Measurements from ENCODE around the gene NTM. TPM values are rescaled to one million over a fixed set of nuclear protein-coding genes. Genes with fewer than 3 reads are reported as not detected.

NTM gene
- polyA plus RNA-seq, 1 experiment, result 33.6 TPM

- H3K27me3 ChIP-seq (ENCODE audit: control insufficient read depth, insufficient read depth, low read length), result no peaks in the 10 kb centered on the region
- no peaks in the 10 kb centered on the region for H3K36me3 ChIP-seq (ENCODE audit: control insufficient read depth, insufficient read depth, low read length)
- H3K4me3 ChIP-seq (ENCODE audit: low read depth, low read length), result no peak overlapping the region
- POLR2A ChIA-PET, result no interaction called here
- TF ChIP-seq, protein P1, sequence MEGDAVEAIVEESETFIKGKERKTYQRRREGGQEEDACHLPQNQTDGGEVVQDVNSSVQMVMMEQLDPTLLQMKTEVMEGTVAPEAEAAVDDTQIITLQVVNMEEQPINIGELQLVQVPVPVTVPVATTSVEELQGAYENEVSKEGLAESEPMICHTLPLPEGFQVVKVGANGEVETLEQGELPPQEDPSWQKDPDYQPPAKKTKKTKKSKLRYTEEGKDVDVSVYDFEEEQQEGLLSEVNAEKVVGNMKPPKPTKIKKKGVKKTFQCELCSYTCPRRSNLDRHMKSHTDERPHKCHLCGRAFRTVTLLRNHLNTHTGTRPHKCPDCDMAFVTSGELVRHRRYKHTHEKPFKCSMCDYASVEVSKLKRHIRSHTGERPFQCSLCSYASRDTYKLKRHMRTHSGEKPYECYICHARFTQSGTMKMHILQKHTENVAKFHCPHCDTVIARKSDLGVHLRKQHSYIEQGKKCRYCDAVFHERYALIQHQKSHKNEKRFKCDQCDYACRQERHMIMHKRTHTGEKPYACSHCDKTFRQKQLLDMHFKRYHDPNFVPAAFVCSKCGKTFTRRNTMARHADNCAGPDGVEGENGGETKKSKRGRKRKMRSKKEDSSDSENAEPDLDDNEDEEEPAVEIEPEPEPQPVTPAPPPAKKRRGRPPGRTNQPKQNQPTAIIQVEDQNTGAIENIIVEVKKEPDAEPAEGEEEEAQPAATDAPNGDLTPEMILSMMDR (IDR thresholded peaks at IDR 0.05; ENCODE audit: insufficient read depth, low read depth, low read length), result no peak
- no peak for DNase-seq (ENCODE audit: low read depth)
- CTCF ChIA-PET, result interaction anchor here (1.0 kb wide), 1 partner anchor 562 kb away, joined by 3 read pairs; no protein-coding TSS in a partner anchor
Observed at GRCh38 chr11:131626788-131627187, 256.4 kb downstream of the NTM start.

DNA sequence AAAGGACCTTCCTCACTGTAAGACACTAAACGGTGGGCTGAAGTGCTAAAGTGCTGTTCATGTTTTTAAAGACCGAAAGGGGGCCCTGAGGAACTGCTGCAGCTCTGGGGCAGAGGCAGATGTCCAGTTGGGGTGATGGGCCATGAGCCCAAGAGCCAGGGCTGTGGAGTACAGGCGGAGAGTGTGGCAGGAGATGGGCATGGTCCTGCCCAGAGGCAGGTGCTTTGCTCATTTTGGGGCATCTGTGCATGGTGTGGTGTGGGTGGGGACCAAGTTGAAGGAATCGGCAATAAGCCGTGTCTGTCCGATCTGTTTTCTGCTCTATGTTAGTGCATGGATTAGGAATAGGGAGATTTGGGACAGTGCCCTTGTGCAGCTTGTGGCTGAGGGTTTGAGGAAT lies 258.3 kb downstream of the NTM start:
- TF ChIP-seq, protein P1 (IDR thresholded peaks at IDR 0.05; ENCODE audit: insufficient read depth, low read depth, low read length), result no peak
- no peaks in the 10 kb centered on the region for H3K27me3 ChIP-seq (ENCODE audit: control insufficient read depth, insufficient read depth, low read length)
- no peak for DNase-seq (ENCODE audit: low read depth)
- H3K4me3 ChIP-seq (ENCODE audit: low read depth, low read length), result no peak overlapping the region
- CTCF ChIA-PET, result interaction anchor here (1.8 kb wide), 1 partner anchor 48 kb away, joined by 11 read pairs; no protein-coding TSS in a partner anchor
- POLR2A ChIA-PET, result no interaction called here
- no peaks in the 10 kb centered on the region for H3K36me3 ChIP-seq (ENCODE audit: control insufficient read depth, insufficient read depth, low read length)

DNA sequence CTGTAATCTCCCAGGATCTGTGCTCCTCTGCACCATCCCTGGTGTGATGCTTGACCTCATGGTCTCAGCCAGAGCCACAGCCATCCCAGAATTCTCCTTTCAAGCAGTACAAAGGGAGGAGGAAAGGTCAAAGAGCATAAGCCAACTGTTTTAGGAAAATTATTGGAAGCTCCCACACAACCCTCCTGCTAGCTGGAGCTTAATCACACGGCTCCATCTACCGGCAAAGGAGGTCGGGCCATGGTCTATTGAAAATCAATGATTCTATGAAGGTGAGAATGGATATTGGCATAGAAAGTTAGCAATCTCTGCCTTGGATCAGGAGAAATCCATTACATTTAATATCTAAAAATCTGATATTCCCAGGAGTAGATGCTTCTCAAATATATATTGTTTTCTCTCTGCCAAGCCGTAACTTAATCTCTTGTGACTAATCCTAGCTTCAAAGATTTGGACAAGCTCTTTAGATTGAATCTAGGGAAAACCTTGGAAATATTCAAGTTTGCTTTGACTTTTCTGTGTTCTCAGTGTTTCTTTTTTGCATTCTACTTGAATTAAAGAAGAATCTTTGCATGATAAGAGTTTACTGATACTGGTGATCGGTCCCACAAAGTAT lies 259.6 kb downstream of the NTM start:
- no peak for DNase-seq (ENCODE audit: low read depth)
- CTCF ChIA-PET, result interaction anchor here (1.0 to 1.8 kb wide), 3 partner anchors 11 to 565 kb away, joined by 3 to 11 read pairs (median 4); no protein-coding TSS in a partner anchor
- POLR2A ChIA-PET, result no interaction called here
- Histone ChIP-seq H3K4me3 (ENCODE audit: low read depth, low read length) (no peak overlapping the region), H3K27me3 (ENCODE audit: control insufficient read depth, insufficient read depth, low read length) (no peaks in the 10 kb centered on the region; the same call in 1 of the 2 replicates), H3K36me3 (ENCODE audit: control insufficient read depth, insufficient read depth, low read length) (no peaks in the 10 kb centered on the region)
- TF ChIP-seq, protein P1 (IDR thresholded peaks at IDR 0.05; ENCODE audit: insufficient read depth, low read depth, low read length), result 0 out of 2 replicates have a peak, but pooled peaks have one; percentile 2

DNA sequence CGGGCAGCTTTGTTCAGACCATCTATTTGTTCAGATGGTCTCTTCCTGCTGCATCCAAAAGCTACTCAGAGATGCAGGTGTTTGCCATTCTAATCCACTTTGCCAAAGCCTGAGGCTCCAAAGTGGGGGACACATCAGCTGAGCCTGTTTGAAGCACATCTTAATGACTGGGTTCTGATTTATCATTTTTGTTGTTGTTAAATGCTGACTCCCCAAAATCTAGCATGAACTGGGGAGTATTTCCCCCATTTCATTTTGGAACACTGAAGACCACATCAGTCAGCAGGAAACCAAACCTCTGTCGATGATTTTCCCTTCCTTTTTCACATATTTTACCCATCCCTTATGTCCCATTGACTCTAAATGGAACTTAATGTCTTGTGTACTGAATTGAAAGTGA lies 262.6 kb downstream of the NTM start:
- Histone ChIP-seq H3K36me3 (ENCODE audit: control insufficient read depth, insufficient read depth, low read length) (no peaks in the 10 kb centered on the region), H3K27me3 (ENCODE audit: control insufficient read depth, insufficient read depth, low read length) (no peaks in the 10 kb centered on the region; the same call in 1 of the 2 replicates), H3K4me3 (ENCODE audit: low read depth, low read length) (no peak overlapping the region)
- no peak for DNase-seq (ENCODE audit: low read depth)
- POLR2A ChIA-PET, result no interaction called here
- CTCF ChIA-PET, result no interaction called here
- TF ChIP-seq, protein P1 (IDR thresholded peaks at IDR 0.05; ENCODE audit: insufficient read depth, low read depth, low read length), result no peak

- TF ChIP-seq, protein P1 (IDR thresholded peaks at IDR 0.05; ENCODE audit: insufficient read depth, low read depth, low read length), result no peak
- H3K27me3 ChIP-seq (ENCODE audit: control insufficient read depth, insufficient read depth, low read length), result no peaks in the 10 kb centered on the region; the same call in 1 of the 2 replicates
- ChIA-PET CTCF (interaction anchor here (0.7 to 1.1 kb wide), 2 partner anchors 22 to 34 kb away, joined by 3 to 4 read pairs; no protein-coding TSS in a partner anchor), POLR2A (no interaction called here)
- no peak overlapping the region for H3K4me3 ChIP-seq (ENCODE audit: low read depth, low read length)
- no peaks in the 10 kb centered on the region for H3K36me3 ChIP-seq (ENCODE audit: control insufficient read depth, insufficient read depth, low read length)
- no peak for DNase-seq (ENCODE audit: low read depth)
Observed at GRCh38 chr11:131633921-131634715, 263.7 kb downstream of the NTM start.

Data from BJ (cell line).